Stimulated activated CD4-positive, alpha-beta T cell treated with anti-CD3 and anti-CD28 coated beads, TNF-alpha, amount 100 ng/mL, for 48 hours (primary cell): Measurements from ENCODE around the gene ATXN7L3B.

Experiments used
- DNase-seq, 3 donors: peaks; one replicate each; pipeline ENCODE4 v3.0.0-alpha.2; 2020; ENCODE audit warnings: low read depth in 3 of 3

Gene ATXN7L3B

GRCh38 chr12:74551291-74551690 is 13.7 kb downstream of the ATXN7L3B start:
- DNase-seq, result no peak

DNA sequence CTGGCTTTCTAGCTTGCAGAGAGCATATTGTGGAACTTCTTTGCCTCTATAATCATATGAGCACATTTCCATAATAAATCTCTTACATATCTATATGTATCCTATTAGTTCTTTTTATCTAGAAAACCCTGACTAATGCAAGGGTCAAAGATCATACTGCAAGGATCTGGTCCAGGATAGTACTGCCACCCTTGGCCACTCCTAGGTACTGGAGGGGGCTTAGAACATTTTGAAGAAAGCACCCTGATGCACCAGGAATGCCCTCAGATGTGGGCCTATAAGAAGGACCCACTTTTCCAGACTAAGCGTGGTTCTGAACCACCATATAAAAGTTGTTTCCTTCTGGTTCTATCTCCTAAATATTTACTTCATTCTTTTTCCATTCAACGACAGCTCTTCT is 14.6 kb downstream of the ATXN7L3B start:
- no peak for DNase-seq

DNA sequence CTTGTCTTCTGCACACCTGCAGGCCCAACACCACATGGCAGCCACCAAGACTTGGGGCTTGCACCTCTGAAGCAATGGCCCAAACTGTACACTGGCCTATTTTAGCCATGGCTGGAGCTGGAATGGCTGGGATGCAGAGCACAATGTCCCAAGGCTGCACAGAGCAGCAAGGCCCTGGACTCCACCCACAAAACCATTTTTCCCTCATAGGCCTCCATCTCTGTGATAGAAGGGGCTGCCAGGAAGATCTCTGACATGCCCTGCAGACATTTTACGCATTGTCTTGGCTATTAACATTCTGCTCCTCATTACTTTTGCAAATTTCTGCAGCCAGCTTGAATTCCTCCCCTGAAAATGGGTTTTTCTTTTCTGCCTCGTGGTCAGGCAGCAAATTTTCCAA is 22.1 kb downstream of the ATXN7L3B start:
- no peak for DNase-seq

- DNase-seq, result no peak
These were observed 26.3 kb downstream of the ATXN7L3B start for GRCh38 chr12:74563927-74564326.

- no peak for DNase-seq
These were observed 40.9 kb downstream of the ATXN7L3B start for GRCh38 chr12:74578486-74578885.

DNA sequence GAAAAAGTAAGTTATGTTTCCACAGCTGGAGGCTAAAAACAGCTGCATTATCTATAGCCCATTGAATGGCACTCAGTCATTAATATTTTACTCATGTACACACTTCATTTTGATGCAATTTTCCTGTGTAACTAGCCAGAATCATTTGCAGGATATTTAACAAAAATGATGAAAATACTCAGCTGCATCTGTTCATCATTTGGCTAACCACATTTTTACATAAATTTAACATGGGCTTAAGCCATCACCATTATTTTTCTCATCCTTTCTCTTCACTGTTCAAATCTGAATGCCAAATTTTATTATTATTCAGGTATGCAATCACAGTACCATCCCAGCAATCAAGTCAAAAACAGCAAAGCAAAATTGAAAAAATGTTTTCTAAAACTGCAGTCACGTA is 41.8 kb downstream of the ATXN7L3B start:
- DNase-seq, result no peak

DNA sequence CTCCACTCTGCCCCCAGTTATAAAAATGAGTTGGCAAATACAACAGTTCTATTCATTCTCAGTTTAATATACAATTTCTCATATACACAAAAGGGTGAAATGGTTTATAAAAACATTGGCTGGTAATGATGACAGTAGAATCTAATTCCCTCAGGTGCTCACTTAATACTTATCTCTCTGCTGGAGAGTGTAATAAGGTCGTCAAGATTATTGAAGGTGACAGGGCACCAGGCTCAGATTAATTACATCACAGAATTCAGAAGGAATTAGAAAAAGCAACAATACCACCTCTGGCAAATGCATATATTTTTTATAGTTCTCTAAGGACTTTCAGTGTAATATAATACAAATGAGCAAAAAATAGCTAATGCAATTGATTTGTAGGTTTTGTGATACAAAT is 42.3 kb downstream of the ATXN7L3B start:
- no peak for DNase-seq

DNA sequence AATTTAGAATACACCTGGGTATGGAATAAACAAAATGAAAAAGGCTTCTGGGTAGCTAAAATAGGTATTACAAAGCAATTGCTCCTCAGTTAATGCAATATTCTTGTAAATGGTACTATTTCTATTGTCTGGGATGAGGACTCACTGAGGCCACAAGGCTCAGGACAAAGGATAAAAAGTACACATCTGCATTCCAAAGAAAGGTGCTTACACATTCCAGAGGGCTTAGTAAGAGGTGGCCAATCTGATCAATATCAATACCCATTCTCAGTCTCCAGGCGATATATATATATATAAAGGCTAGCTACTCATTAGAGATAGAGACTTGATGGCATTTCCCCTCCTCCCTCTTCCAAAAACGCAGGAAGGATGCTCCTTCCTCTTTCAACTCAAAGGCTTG is 43.8 kb downstream of the ATXN7L3B start:
- no peak for DNase-seq

- DNase-seq, result no peak
These were observed 46.9 kb downstream of the ATXN7L3B start for GRCh38 chr12:74584483-74585062.

- DNase-seq, result no peak
These were observed 48.6 kb downstream of the ATXN7L3B start for GRCh38 chr12:74586251-74586650.
